GM18526 (cell line): Measurements from ENCODE around the gene SRR.

Experiments used
- POLR2A ChIP-seq: IDR thresholded peaks from 3 replicates; pipeline ENCODE4 v1.6.1; 2011; ENCODE audit not compliant: insufficient read length; ENCODE audit errors: extremely low read depth

The SRR gene

DNA sequence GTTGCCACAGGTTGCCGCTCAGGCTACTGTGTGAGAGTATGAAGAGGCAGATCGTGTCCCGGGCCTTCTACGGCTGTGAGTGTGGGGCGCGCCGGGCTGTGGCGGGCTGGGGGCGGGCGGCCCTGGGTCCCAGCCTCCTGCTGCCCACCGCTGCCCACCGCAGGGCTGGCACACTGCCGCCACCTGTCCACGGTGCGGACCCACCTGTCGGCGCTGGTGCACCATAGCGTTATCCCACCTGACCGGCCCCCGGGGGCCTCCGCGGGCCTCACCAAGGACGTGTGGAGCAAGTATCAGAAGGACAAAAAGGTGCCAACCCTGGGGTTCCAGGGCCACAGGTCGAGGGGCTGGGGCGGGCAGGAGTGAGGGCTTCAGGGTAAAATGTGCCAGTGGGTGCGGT, 68.4 kb downstream of the SRR start:
- TF ChIP-seq POLR2A, result no peak

DNA sequence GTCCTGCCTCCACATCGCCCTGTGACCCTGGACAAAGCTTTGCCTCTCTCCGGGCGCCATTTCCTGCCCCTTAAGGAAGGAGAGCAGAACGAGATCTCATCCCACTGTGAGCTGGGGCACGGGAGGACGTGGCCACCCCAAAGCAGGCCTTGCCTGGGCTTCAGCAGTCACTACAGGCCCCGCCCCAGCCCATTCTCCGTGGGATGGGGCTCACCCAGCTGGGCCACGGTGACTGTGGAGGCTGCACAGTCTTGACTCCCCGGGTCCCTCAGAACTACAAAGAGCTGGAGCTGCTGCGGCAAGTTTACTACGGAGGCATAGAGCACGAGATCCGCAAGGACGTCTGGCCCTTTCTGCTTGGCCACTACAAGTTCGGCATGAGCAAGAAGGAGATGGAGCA, 68.9 kb downstream of the SRR start:
- TF ChIP-seq POLR2A, result no peak

DNA sequence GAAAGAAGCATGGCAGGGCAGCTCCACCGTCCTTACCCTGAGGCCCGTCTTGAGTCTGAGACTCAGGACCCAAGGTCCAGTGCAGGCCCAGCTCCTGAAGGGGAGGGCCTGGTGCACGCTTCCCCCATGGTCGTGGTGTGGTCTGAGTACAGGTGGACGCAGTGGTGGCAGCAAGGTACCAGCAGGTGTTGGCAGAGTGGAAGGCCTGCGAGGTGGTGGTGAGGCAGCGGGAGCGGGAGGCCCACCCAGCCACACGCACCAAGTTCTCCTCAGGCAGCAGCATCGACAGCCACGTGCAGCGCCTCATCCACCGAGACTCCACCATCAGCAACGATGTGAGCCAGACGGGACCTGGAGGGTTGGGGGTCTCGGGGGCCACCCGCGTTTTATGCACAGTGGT, 69.4 kb downstream of the SRR start:
- TF ChIP-seq POLR2A, result no peak
